Superior temporal gyrus (tissue), 1 donor: ENCODE results near the gene AHRR.

ENCODE experiments used
- DNase-seq: peaks from one replicate; pipeline ENCODE4 v3.0.0-alpha.2; 2016; ENCODE audit errors: extremely low spot score

The AHRR gene

DNA sequence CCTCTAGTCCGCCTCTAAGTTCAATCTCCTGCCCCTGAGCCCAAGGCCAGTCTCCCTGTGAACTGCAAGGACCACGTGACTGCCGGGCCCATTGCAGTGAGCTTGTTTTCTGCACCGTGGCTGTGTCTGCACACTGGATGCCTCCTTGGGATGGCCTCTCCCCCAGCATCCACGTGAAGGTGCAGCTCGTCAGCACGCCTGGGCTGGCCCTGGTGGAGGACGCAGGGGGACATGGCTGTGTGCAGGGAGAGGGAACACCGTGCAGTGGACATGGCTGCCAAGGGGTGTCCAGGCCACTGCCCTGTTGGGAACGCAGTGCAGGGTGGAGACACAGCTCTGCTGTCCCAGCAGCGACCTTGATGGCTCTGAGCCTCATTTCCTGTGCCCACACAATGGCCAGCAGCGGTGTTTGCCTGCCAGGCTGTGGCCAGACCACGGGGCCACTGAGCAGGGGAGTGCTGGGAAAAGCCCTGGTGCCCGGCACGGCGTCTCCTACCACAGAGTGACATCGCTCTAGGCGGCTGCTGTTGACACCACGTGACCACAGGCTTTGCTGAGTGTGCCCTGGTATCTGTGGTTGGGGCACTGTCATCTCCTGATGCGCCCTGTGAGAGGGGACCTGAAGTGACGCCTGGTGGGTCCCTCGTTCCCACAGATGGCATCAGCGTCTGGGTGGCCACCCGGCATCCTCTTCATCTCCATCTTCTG is 94.6 kb downstream of the AHRR start:
- no peak for DNase-seq

DNA sequence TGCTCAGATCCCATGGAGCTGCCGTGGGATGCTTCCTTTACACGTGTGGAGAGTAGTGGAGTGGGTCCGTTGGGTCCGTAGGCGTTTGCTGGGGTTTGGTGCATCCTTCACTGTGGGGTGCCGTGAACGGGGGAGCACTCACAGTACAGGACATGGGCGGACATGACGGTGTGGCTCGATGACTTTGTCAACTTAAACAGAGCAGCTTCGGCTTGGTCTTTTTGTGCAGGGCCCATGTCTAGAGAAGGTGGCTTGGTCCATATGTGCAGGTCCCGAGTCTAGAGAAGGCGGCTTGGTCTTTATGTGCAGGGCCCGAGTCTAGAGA is 95.1 kb downstream of the AHRR start:
- DNase-seq = no peak

DNA sequence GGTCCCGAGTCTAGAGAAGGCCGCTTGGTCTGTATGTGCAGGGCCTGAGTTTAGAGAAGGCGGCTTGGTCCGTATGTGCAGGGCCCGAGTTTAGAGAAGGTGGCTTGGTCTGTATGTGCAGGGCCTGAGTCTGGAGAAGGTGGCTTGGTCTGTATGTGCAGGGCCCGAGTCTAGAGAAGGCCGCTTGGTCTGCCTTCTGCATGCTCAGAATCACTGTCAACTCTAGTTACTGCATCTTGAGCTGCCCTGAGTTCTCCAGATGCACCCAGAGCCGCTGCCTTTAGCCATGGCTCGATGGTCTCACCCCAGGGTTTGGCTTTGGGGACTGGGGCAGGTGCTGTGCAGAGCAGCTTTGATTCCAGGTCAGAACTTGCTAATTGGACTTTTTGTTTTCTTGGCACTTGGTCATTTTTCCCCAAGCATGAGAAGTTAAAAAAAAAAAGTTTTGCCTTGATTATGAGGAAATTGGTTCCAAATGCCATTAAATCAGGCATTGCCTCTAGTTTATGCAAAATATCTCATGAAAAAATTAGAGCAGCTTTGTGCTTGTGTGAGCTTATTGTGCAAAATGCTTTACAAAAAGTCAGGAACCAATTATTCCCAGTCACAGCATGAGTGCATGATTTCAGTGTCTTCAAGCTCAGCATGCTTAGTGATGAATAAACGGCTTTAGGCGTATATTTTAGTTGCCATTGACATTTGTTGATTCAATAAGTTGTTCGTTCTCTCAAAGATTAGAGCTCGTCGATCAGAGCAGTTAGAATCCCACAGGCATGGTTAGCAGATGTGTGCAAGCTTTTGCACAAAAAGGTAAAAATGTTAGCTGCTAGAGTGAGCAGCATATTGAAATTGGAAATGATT is 96.0 kb downstream of the AHRR start:
- DNase-seq = no peak

DNA sequence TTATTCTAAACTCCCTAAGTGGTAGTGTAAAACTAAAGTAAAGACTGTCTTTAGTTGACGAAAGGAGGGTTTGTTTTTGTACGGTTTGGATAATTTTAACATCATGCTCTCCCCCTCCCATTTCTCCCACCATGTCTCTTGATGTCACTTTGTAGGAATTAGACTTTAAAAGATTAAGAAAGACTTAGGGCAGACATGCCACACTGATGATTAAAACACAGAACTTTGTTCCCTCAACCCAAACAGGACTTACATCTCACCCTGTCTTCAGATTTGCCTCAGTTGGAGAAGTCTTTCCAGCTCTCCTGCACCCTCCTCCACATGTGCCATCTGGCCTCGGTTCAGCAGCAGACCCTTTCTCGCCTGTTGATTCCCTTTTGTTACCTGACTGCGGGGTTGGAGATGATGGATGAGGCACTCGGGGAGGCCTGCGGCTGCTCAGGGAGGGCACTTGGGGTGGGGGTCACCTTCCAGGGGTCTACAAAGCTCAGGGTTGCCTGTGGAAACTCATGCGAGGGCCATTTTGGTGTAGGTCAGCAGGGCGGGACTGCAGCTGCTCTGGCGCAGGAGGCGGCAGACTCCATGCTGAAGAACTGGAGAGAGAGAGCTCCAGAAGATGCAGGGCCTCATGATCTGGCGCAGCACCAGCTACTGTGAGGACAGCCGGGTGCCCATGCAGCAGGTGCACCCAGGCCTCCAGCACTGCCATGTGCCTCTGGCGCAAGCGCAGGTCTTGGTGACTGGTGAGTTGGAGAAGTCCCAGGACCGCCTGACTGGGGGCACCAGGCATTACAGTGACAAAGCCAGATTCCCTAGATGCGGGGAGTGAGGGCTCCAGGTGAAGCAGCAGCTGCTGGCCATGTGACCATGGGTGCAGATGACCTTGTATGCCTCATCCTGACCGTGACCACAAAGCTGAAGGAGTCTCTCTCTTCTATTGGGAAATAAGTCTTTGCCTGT is 96.9 kb downstream of the AHRR start:
- no peak for DNase-seq

DNA sequence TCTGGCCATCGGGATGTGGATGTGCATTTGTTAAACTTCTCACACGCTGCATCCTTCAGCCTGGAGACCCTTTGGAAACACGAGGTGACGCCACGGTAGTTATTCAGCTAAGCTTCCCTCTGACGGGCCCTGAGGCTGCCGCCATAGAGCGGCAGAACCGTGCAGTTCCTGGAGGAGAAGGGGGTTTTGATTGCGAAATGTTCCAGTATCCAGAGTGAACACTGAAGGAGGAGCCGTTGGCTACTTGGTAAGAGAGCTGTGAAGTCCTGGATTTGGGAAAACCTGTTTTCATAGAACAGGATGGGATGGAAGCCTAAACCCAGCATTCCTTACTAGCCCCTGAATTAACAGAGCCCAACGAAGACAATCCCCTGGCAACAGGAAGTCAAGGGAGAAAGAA is 98.5 kb downstream of the AHRR start:
- no peak for DNase-seq

DNA sequence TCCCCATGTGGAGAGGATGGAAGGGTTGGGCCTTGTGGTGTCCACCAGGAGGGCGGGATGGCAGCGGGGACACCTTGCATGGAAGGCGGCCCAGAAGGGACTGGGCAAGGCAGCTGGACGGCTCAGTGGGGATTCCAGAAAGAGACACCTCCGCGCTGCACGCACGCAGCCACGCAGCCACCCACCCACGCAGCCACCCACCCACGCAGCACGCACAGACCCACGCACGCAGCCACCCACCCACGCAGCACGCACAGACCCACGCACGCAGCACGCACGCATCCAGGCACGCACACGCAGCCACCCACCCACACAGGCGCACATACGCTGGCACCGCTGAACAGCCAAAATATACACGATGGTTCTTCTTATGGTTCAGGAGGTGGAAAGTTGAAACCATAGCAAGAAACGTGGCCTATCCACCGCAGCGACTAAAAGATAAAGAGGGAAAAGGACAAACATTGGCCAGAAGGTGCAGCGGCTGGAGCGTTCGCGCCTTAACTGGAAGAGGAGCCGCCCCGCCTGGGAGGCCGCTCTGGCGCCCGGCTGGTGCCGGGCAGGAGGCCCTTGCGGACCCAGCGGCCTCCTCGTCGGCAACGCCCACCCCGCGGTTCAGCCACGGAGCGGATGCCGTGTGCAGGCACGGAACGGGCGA is 99.2 kb downstream of the AHRR start:
- no peak for DNase-seq

DNA sequence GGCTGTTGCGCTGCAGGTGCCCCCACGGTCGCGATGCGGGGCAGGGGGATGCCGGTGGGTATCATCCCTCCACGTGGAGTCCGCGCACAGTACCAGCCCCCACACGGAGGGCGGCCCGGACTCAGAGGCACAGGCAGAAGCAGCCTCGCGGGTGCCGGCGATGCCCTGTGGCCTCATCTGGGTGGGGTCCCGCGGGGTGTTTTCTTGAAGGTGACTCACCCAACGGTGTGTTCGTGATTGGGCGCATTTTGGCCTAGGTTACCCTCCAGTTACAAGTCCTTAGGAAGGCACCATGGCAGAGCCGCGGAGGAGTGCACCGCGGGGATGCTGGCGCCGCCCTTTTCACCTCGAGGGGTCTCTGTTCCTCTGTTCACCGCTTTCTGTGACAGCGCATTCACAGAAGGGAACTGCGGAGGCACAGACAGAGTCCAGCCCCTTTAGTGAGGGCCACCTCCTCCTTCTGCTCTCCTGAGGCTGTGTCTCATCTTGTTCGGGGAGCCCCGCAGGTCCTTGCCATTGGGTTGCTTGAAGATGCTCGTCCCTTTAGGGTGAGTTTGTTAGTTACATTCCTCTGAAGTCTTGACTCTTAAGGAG is 99.9 kb downstream of the AHRR start:
- DNase-seq = no peak

DNA sequence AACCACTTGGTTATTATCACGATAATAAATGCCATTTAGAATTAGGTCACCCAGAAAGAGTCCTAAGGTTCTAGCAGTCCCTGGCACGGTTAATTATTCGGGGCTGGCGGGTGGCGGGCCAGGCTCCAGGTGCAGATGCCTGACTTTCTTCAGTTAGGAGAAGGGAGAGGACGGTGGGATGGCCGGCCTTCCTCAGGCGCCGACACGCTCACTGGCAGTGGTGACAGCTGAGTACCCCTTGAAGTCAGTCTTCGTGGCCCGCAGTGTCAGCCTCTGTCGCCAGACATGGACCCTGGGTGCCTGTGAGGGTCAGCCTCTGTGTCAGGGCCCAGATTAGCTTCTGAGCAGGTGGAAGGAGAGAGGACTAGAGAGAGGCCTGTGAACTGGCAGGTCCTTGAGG is 100.4 kb downstream of the AHRR start:
- DNase-seq = no peak

DNA sequence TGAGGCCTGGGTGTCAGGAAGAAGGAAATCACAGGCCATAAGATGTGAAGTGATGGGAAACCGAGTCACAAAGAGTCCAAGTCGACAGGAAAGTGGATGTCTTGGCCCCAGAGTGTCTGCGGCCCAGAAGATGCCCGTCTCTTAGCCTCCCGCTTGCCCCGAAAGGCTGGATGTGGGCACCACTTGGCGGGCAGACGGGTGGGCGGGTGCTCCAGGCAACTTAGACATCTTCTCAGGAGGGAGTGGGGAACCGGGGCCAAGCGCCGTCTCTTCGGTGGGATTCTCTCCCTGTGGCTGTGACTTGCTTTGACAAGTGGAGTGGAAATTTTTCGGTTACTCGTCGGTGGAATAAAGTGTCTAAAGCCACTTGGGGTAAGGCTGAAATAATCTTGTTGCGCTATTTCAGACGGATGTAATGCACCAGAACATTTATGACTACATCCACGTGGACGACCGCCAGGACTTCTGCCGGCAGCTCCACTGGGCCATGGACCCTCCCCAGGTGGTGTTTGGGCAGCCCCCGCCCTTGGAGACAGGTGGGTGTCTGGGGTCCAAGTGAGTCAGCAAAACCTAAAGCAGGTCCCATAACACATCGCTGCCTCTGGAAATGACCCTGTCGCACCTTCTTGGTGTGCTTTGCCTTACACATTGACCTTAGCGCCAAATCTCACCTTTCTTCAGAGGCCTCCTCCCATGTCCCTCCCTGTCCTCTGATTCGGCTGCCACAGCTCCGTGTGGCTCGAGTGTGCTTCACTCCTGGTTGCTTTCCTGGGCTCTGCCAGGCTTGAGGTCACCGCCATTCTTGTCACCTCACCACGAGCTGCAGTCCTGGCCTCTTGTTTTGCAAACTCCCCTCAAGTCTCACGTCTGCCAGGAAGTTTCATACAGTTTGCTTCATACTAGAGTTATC is 101.1 kb downstream of the AHRR start:
- DNase-seq = no peak

DNA sequence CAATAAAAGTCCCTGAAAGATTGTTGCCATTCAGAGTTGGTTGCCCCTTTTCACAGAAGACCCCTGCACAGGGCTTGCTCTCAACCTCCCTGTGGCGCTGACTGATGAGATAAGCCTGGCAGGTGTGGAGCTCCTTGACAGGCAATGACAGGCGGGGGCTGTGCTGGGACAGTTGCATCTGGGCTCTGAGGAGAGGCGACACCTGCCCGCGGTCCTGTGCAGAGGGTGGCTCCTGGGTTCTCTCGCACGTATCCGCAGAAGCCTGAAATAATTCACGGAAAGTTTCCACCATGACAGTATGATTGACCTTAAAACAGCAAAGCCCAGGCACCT is 101.7 kb downstream of the AHRR start:
- DNase-seq = no peak

DNA sequence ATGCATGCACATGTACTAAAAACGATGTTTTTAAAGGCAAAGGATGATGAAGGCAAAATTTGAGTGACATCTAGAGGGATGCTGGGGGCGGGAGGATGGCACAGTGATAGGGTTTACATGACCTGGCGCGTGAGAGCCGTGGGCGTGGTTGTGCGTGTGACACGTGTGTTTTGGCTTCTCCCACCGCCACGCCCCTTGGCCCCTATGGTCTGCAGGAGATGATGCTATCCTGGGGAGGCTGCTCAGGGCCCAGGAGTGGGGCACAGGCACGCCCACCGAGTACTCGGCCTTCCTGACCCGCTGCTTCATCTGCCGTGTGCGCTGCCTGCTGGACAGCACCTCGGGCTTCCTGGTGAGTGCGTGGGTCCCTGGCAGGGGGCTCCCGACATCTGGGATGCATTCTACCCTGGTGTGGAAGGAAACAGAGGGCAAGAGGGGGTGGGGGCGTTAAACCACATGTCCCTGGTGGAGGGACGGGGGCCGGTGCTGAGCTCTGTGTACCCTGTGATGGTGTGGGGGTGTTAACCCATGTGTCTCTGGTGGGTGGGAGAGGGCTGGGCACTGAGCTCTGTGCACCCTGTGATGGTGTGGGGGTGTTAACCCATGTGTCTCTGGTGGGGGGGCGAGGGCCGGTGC is 102.2 kb downstream of the AHRR start:
- no peak for DNase-seq

DNA sequence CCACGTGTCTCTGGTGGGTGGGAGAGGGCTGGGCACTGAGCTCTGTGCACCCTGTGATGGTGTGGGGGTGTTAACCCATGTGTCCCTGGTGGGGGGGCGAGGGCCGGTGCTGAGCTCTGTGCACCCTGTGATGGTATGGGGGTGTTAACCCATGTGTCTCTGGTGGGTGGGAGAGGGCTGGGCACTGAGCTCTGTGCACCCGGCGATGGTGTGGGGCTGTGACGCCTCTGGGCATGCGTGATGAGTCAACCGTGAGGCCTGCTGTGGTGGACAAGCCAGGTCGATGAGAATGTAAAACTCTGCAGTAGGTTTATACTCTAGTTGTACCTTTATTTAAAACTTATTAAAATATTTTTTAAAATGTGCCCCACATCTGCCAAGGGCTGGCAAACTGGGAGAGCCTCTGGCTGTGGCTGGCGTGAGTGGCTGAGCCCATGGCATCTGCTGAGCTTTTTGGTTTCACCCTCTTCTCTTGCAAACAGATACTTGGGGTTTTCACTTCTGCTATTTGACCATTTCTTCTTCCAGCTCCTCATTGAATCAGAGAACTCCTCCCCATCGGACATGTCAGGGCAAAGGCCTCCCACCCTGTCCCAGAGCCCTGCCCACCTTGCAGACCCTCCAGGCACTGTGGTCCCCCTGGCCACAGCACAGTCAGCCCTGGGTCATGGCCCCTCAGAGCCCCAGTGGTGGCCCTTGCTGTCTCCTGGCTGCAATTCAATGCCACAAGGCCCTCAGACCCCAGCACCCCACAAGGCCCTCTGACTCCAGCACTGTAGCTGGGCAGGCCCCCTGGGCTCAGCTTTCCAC is 103.0 kb downstream of the AHRR start:
- DNase-seq = no peak

DNA sequence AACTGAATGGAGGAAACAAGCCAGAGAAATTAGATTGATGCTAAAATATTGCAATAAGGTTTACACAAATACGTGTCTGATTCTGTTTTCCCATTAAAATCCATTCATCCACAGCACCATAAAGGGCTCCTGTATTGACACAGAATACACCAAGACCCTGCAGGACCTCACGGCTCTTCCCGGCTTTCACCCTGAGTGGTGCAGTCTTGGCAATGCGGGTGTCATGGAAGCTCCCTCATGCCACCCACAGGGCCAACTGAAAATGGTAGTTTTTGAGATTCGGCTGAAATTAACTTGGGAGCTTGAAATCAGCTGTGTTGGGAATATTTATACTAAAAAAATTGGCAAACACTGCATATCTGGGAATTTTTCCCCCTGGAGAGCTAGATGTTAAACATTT is 104.2 kb downstream of the AHRR start:
- DNase-seq = peak; percentile 53

DNA sequence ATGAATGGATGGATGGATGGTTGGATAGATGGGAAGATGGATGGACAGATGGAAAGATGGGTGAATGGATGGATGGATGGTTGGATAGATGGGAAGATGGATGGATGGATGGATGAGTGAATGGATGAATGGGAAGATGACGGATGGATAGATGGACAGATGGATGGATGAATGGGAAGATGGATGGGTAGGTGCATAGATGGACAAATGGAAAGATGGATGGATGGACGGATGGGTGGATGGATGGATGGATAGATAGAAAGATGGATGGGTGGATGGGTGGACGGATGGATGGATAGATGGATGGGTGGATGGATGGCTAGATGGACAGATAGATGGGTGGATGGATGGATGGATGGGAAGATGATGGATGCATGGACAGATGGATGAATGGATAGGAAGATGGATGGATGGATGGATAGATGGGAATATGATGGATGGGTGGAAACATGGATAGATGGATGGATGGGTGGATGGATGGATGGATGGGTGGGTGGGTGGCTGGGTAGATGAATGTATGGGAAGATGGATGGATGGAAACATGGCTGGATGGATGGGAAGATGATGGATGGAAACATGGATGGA is 105.0 kb downstream of the AHRR start:
- no peak for DNase-seq

DNA sequence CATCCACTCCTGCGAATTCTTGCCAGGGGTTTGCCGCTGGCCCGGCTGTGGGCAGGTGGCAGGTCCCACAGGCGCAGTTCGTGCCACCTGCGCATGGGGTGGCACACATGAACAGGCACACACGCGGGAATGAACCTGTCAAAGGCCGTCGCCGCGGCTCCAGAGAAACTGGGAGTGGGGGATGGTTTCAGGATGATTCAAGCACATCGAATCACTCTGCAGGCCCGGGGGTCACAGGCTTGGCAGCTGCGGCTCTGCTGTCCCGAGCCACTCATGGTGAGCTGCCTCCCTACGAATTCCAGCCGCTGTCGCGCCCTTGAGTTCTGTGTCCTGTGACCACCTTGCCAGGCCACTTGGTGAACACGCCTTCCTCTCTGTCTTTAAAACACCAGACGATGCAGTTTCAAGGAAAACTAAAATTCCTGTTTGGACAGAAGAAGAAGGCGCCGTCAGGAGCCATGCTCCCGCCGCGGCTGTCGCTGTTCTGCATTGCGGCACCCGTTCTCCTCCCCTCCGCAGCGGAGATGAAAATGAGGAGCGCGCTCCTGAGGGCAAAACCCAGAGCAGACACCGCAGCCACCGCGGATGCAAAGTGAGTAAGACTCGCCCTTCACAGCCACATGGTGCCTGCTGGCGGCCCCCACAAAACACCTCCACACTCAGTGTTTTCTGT is 106.0 kb downstream of the AHRR start:
- DNase-seq = no peak

DNA sequence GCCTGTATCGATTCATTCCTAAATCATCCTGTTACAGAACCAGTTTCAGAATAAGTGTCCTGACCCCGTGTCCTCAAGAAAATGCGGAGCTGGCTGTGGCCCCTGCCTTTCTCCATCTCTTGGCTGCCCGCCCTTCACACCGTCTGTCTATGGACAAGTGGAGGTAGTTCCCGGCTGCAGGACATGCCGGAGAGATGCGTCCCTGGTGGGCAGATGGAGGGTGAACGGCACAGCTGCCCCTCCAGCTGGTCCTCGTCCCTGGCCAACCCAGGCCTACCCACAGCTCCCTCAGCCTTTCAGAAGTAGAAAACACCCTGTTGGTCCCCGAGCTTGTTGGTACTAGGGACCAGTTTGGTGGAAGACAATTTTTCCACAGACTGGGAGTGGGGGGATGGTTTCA is 106.7 kb downstream of the AHRR start:
- DNase-seq = no peak

DNA sequence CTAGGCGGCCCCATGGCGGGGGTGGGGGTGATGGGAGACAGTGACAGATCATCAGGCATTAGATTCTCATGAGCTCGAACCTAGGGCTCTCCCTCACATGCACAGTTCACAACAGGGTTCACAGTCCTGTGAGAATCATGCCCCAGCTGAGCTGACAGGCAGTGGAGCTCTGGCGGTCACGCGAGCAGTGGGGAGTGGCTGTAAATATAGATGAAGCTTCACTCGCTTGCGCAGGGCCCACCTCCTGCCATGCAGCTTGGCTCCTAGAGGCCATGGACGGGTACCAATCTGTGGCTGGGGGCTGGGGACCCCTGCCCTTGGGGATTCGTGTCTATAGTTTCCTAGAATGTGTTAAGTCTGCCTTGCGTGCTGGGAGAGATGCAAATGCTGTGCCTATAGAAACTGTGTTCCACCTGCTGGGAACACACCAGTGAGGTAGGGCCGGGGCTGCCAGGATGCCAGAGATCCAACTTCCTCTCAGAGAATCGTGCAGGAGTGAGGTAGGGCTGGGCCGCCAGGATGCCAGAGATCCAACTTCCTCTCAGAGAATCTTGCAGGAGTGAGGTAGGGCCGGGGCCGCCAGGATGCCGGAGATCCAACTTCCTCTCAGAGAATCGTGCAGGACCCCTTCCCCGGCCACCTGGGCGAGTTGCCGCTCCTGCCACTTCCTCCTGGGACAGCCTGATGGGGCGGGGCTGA is 107.4 kb downstream of the AHRR start:
- no peak for DNase-seq
